DMS153 treated with DMSO at 0.1 percent for 48 hours (cell line): ENCODE measurements around the gene EXOC6B.
"Not testable (repeated sequence)": the region's sequence is repeated elsewhere in the genome, so short reads cannot be mapped to it uniquely, and the experiment has no call there.

Experiments used
- DNase-seq: peaks from one replicate; lab custom pipeline; 2025; ENCODE audit not compliant: unreplicated experiment; lab: John Stamatoyannopoulos, UW

EXOC6B gene

GRCh38 chr2:72619626-72620025, 206.2 kb downstream of the EXOC6B start:
- DNase-seq, result no peak

GRCh38 chr2:72613931-72614330, 211.9 kb downstream of the EXOC6B start:
- no peak for DNase-seq

GRCh38 chr2:72612614-72613160, 213.1 kb downstream of the EXOC6B start:
- DNase-seq, result no peak

GRCh38 chr2:72607189-72607588, 218.6 kb downstream of the EXOC6B start:
- no peak for DNase-seq

GRCh38 chr2:72605836-72606442, 219.9 kb downstream of the EXOC6B start:
- DNase-seq, result no peak

- no peak for DNase-seq
Measured at GRCh38 chr2:72604468-72604867, 221.4 kb downstream of the EXOC6B start.

- no peak for DNase-seq
Measured at GRCh38 chr2:72603481-72603880, 222.4 kb downstream of the EXOC6B start.

- no peak for DNase-seq
Measured at GRCh38 chr2:72602711-72603110, 223.1 kb downstream of the EXOC6B start.

GRCh38 chr2:72602095-72602494, 223.7 kb downstream of the EXOC6B start:
- DNase-seq, result no peak

GRCh38 chr2:72583836-72584235, 242.0 kb downstream of the EXOC6B start:
- DNase-seq, result not testable (repeated sequence)

- DNase-seq, result no peak
Measured at GRCh38 chr2:72583376-72583775, 242.5 kb downstream of the EXOC6B start.

GRCh38 chr2:72581560-72582181, 244.2 kb downstream of the EXOC6B start:
- no peak for DNase-seq

GRCh38 chr2:72579591-72580180, 246.1 kb downstream of the EXOC6B start:
- peak; percentile 87 for DNase-seq

GRCh38 chr2:72576861-72577260, 249.0 kb downstream of the EXOC6B start:
- no peak for DNase-seq

GRCh38 chr2:72576459-72576858, 249.4 kb downstream of the EXOC6B start:
- no peak for DNase-seq

GRCh38 chr2:72574886-72575285, 250.9 kb downstream of the EXOC6B start:
- DNase-seq, result no peak

GRCh38 chr2:72573232-72573631, 252.6 kb downstream of the EXOC6B start:
- no peak for DNase-seq

- DNase-seq, result no peak
Measured at GRCh38 chr2:72572501-72572900, 253.3 kb downstream of the EXOC6B start.

GRCh38 chr2:72570413-72570812, 255.4 kb downstream of the EXOC6B start:
- DNase-seq, result no peak

GRCh38 chr2:72562451-72563153, 263.2 kb downstream of the EXOC6B start:
- no peak for DNase-seq

GRCh38 chr2:72561621-72562318, 264.1 kb downstream of the EXOC6B start:
- no peak for DNase-seq
